ENCODE results near the gene RHBDD2. TPM values are rescaled to one million over a fixed set of nuclear protein-coding genes. Genes with fewer than 3 reads are reported as not detected.
"Not testable (repeated sequence)": the region's sequence is repeated elsewhere in the genome, so short reads cannot be mapped to it uniquely, and the experiment has no call there.

RHBDD2 gene
- total and polyA plus RNA-seq, 8 donors: 21.6 to 106 (median 27.9) TPM

- WGBS, 2 donors: 55 to 60% methylated on average over 10 of the region's 10 CpGs
- no peaks in the 10 kb centered on the region for H3K4me1 ChIP-seq
- TF ChIP-seq CTCF (IDR thresholded peaks at IDR 0.05): no peak
- no peak overlapping the region for H3K4me3 ChIP-seq
- no peaks in the 10 kb centered on the region for H3K36me3 ChIP-seq
- peak in 3 of 4 donors; percentile 26 to 61 (median 38) for ATAC-seq
- FAIRE-seq: no peak
- no peaks in the 10 kb centered on the region for H3K27me3 ChIP-seq
- intact Hi-C loops (cut with DNase I): no loop called here
- H3K27ac ChIP-seq: no peak overlapping the region
- no peak for DNase-seq
- no peaks in the 10 kb centered on the region for H3K9me3 ChIP-seq
Observed at GRCh38 chr7:75906991-75907667, 28.3 kb downstream of the RHBDD2 start.

GRCh38 chr7:75907668-75908039 lies 28.8 kb downstream of the RHBDD2 start:
- H3K27me3 ChIP-seq; intact Hi-C loops (cut with DNase I); H3K27ac ChIP-seq; H3K36me3 ChIP-seq; H3K4me1 ChIP-seq; DNase-seq; FAIRE-seq; H3K4me3 ChIP-seq; ATAC-seq; H3K9me3 ChIP-seq: not testable (repeated sequence)
- WGBS, 2 donors: 88 to 91% methylated on average over 9 of the region's 9 CpGs

GRCh38 chr7:75909521-75910132 lies 30.8 kb downstream of the RHBDD2 start:
- intact Hi-C loops (cut with DNase I): no loop called here
- H3K4me1 ChIP-seq: no peaks in the 10 kb centered on the region
- no peak for TF ChIP-seq CTCF (IDR thresholded peaks at IDR 0.05)
- DNase-seq (no peak), ATAC-seq (no peak), FAIRE-seq (no peak)
- H3K27me3 ChIP-seq: no peaks in the 10 kb centered on the region
- no peak overlapping the region for H3K4me3 ChIP-seq
- no peaks in the 10 kb centered on the region for H3K36me3 ChIP-seq
- H3K9me3 ChIP-seq: no peaks in the 10 kb centered on the region
- H3K27ac ChIP-seq: no peak overlapping the region
- 85 to 93% methylated on average over 5 of the region's 5 CpGs for WGBS, 2 donors

GRCh38 chr7:75911186-75911585 lies 32.4 kb downstream of the RHBDD2 start:
- FAIRE-seq; H3K27ac ChIP-seq; ATAC-seq; intact Hi-C loops (cut with DNase I); H3K9me3 ChIP-seq; H3K4me3 ChIP-seq; H3K4me1 ChIP-seq; H3K27me3 ChIP-seq; H3K36me3 ChIP-seq; DNase-seq: not testable (repeated sequence)
- WGBS, 2 donors: 68 to 76% methylated on average over 12 of the region's 12 CpGs

- Histone ChIP-seq H3K4me3 (no peak overlapping the region), H3K4me1 (peaks cover 0 to 5% (median 0%) of the 10 kb centered on the region in 3 donors), H3K27me3 (no peaks in the 10 kb centered on the region), H3K27ac (no peak overlapping the region), H3K36me3 (no peaks in the 10 kb centered on the region), H3K9me3 (no peaks in the 10 kb centered on the region)
- intact Hi-C loops (cut with DNase I): no loop called here
- FAIRE-seq: no peak
- DNase-seq: no peak
- ATAC-seq: no peak
- WGBS, 2 donors: 93 to 98% methylated on average over 6 of the region's 6 CpGs
- no peak for TF ChIP-seq CTCF (IDR thresholded peaks at IDR 0.05)
Observed at GRCh38 chr7:75913437-75913836, 34.6 kb downstream of the RHBDD2 start.

- 27 to 30% methylated on average over 18 of the region's 18 CpGs for WGBS, 2 donors
- ATAC-seq: no peak
Observed at GRCh38 chr7:75914169-75914654, 35.4 kb downstream of the RHBDD2 start.

More at GRCh38 chr7:75914169-75914654, 35.4 kb downstream of the RHBDD2 start:
- FAIRE-seq (no peak), DNase-seq (peak in 2 of 6 donors; percentile 15 to 29)
- TF ChIP-seq CTCF (IDR thresholded peaks at IDR 0.05): no peak
- Histone ChIP-seq H3K27ac (peak overlapping the region; percentile 73 to 87 (median 76)), H3K36me3 (no peaks in the 10 kb centered on the region), H3K27me3 (no peaks in the 10 kb centered on the region), H3K9me3 (no peaks in the 10 kb centered on the region), H3K4me3 (peak overlapping the region; percentile 90 to 99 (median 98)), H3K4me1 (peaks cover 0 to 5% (median 0%) of the 10 kb centered on the region in 3 donors)
- intact Hi-C loops (cut with DNase I): no loop called here
